HepG2 (cell line): ENCODE measurements around the gene OPRL1. TPM values are rescaled to one million over a fixed set of nuclear protein-coding genes. Genes with fewer than 3 reads are reported as not detected.

Source experiments
- ARNT ChIP-seq: fragments of 450-650 bp; IDR thresholded peaks from 2 replicates; pipeline ENCODE4 v1.6.1; 2017
- HNRNPK ChIP-seq: fragments of 200-400 bp; formaldehyde crosslinking; IDR thresholded peaks from 2 replicates; pipeline ENCODE4 v1.6.1; 2018; ENCODE audit warnings: low read length, low read depth, moderate library complexity, mild to moderate bottlenecking; ENCODE audit not compliant: poor library complexity, severe bottlenecking
- IKZF4 ChIP-seq: sonication (generic); formaldehyde crosslinking; IDR thresholded peaks from 2 replicates; pipeline ENCODE4 v1.5.1; 2020; ENCODE audit warnings: borderline replicate concordance, mild to moderate bottlenecking, low read depth, missing genetic modification reagents; ENCODE audit errors: not compliant biosample characterization
- MAFG ChIP-seq: sonication (generic); formaldehyde crosslinking; IDR thresholded peaks from 2 replicates; pipeline ENCODE4 v1.5.1; 2020; ENCODE audit warnings: mild to moderate bottlenecking, missing genetic modification reagents
- NPAS2 ChIP-seq: sonication (generic); formaldehyde crosslinking; IDR thresholded peaks from 2 replicates; pipeline ENCODE4 v1.8.0; 2022; ENCODE audit warnings: mild to moderate bottlenecking, missing genetic modification reagents, borderline replicate concordance
- NR2F6 ChIP-seq, 2 experiments: IDR thresholded peaks; 2 replicates each; pipeline ENCODE4 v1.6.1; 2016; ENCODE audit warnings: antibody characterized with exemption in 1 of 2, mild to moderate bottlenecking in 1 of 2
- RAD21 ChIP-seq: fragments of 450-650 bp; formaldehyde crosslinking; IDR thresholded peaks from 2 replicates; pipeline ENCODE4 v1.5.0; 2020; ENCODE audit warnings: mild to moderate bottlenecking
- TP53 ChIP-seq: sonication (generic); formaldehyde crosslinking; conservative IDR thresholded peaks from 2 replicates; pipeline ENCODE4 v1.4.0; 2020; ENCODE audit warnings: missing genetic modification reagents
- ZC3H4 ChIP-seq: sonication (generic); formaldehyde crosslinking; IDR thresholded peaks from 2 replicates; pipeline ENCODE4 v1.4.0; 2020; ENCODE audit warnings: missing genetic modification reagents, borderline replicate concordance
- ZFP90 ChIP-seq: sonication (generic); formaldehyde crosslinking; IDR thresholded peaks from 2 replicates; pipeline ENCODE4 v1.8.0; 2022; ENCODE audit warnings: missing genetic modification reagents, mild to moderate bottlenecking, inconsistent platforms, borderline replicate concordance
- ZNF234 ChIP-seq: sonication (generic); formaldehyde crosslinking; conservative IDR thresholded peaks from 2 replicates; pipeline ENCODE4 v1.5.1; 2020; ENCODE audit warnings: mild to moderate bottlenecking, missing genetic modification reagents
- ZNF30 ChIP-seq: sonication (generic); formaldehyde crosslinking; IDR thresholded peaks from 2 replicates; pipeline ENCODE4 v1.5.0; 2020; ENCODE audit warnings: mild to moderate bottlenecking, missing genetic modification reagents
- ZNF367 ChIP-seq: sonication (generic); formaldehyde crosslinking; IDR thresholded peaks from 2 replicates; pipeline ENCODE4 v1.4.0; 2020; ENCODE audit warnings: missing genetic modification reagents, borderline replicate concordance
- ZNF383 ChIP-seq: sonication (generic); formaldehyde crosslinking; IDR thresholded peaks from 2 replicates; pipeline ENCODE4 v1.4.0; 2020; ENCODE audit warnings: missing genetic modification reagents, mild to moderate bottlenecking, borderline replicate concordance
- ZNF7 ChIP-seq: IDR thresholded peaks from 2 replicates; pipeline ENCODE4 v1.6.1; 2016; ENCODE audit warnings: missing biosample characterization, missing genetic modification reagents
- ZNF749 ChIP-seq: sonication (generic); formaldehyde crosslinking; IDR thresholded peaks from 2 replicates; pipeline ENCODE4 v1.8.0; 2022; ENCODE audit warnings: mild to moderate bottlenecking, missing genetic modification reagents, moderate library complexity, borderline replicate concordance
- ZNF772 ChIP-seq: sonication (generic); formaldehyde crosslinking; IDR thresholded peaks from 2 replicates; pipeline ENCODE4 v1.5.0; 2020; ENCODE audit warnings: mild to moderate bottlenecking, missing genetic modification reagents
- polyA plus RNA-seq, 8 experiments: library from polyadenylated mRNA; depleted of rRNA in 3 of 8; stranded (reverse) in 7 of 8; unstranded in 1 of 8; fragments of >200 nt; fragmentation: Illumina TruSeq in 4 of 8; extraction: Trizol in 4 of 8; gene quantifications; 2 replicates each; pipeline versions ENCODE4 v1.2.1 to v1.2.3, GENCODE V29; 2011 to 2016; ENCODE audit warnings: low read depth in 4 of 8, missing spikeins in 1 of 8, mixed read lengths in 1 of 8; ENCODE audit not compliant: insufficient read depth in 1 of 8
- total RNA-seq, 5 experiments: library from RNA; depleted of rRNA; stranded (reverse); fragments of >200 nt; fragmentation: Illumina TruSeq; extraction: Trizol; gene quantifications; 2 replicates each; pipeline ENCODE4 v1.2.3, GENCODE V29; 2016; ENCODE audit warnings: low read depth in 1 of 5
- TF ChIP-seq, protein P1 (sequence below): sonication (generic); formaldehyde crosslinking; IDR thresholded peaks from 2 replicates; pipeline ENCODE4 v1.8.0; 2022; ENCODE audit warnings: mild to moderate bottlenecking, missing genetic modification reagents, moderate library complexity
- TF ChIP-seq, protein P2 (sequence below): sonication (generic); formaldehyde crosslinking; IDR thresholded peaks from 2 replicates; pipeline ENCODE4 v1.4.0; 2020; ENCODE audit warnings: missing genetic modification reagents, borderline replicate concordance
- TF ChIP-seq, protein P3 (sequence below): IDR thresholded peaks from 2 replicates; pipeline ENCODE4 v1.6.1; 2016; ENCODE audit warnings: low read depth, borderline replicate concordance
- TF ChIP-seq, protein P4 (sequence below): sonication (generic); formaldehyde crosslinking; IDR thresholded peaks from 2 replicates; pipeline ENCODE4 v1.8.0; 2022; ENCODE audit warnings: missing genetic modification reagents, mild to moderate bottlenecking, inconsistent platforms, borderline replicate concordance
- TF ChIP-seq, protein P5 (sequence below): sonication (generic); formaldehyde crosslinking; IDR thresholded peaks from 2 replicates; pipeline ENCODE4 v1.4.0; 2020; ENCODE audit warnings: missing genetic modification reagents, mild to moderate bottlenecking, borderline replicate concordance

OPRL1 gene
- total and polyA plus RNA-seq, 2 of the 13 experiments (the other 11 are each of a cell fraction or from before 2014, with no cell fraction given) = 0.35 to 0.71 TPM

DNA sequence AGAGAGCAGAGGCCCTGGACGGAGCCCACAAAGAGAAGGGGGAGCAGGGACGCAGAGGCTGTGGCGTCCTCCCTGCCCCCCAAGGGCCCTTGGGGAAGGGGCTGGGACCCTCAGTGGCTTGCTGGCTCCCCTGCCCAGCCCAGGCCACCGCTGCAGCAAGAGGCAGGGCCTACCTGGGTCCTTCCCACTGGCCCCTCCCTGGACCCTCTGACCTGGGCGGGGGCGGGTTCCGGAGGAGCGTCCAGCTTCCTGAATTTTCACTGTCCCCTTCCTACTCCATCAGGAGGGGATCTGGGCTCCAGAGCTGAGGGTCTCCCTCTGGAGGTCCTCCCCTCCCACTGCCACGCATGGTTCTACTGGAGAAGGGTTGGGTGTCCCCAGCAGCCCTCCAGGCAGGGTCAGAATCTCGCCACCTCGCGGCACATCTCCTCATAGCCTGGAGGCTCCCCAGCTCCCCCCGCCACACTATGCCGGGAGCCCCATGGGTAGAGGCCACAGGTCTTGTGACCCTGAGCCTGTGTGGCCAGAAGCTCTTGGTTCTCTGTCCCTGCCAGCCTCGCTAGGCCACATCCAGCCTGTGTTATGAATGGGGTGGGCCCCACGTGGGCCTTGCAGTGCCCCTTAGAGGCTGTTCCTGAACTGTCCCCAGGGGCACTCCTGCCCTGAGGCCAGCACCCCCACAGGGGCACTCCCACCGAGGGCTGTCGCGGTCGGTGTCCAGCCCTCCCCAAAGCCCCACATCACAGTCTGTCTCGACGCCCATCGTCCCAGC is 29.4 kb upstream of the OPRL1 start (continued):
- TF ChIP-seq ZFP90 (CRISPR knock-in tag) (peak; percentile 52), ZNF7 (CRISPR knock-in tag) (peak; percentile 7; the same call in 1 of the 2 replicates), NPAS2 (CRISPR knock-in tag) (no peak), ZNF749 (CRISPR knock-in tag) (peak; percentile 9; the same call in 1 of the 2 replicates), HNRNPK (no peak), TP53 (peak; percentile 69; the same call in 1 of the 2 replicates), ZNF367 (CRISPR knock-in tag) (peak; percentile 65; the same call in 1 of the 2 replicates), MAFG (no peak), RAD21 (CRISPR knock-in tag) (no peak; the same call in none of the 2 replicates), ARNT (no peak), ZNF30 (CRISPR knock-in tag) (0 out of 2 replicates have a peak, but pooled peaks have one; percentile 22), ZC3H4 (CRISPR knock-in tag) (0 out of 2 replicates have a peak, but pooled peaks have one; percentile 69), ZNF383 (no peak; the same call in 1 of the 2 replicates), ZNF772 (CRISPR knock-in tag) (peak; percentile 94), ZNF234 (CRISPR knock-in tag) (no peak), IKZF4 (CRISPR knock-in tag) (peak; percentile 81), NR2F6 (IDR thresholded peaks at IDR 0.05) (peak; percentile 82), NR2F6 (CRISPR knock-in tag; IDR thresholded peaks at IDR 0.05) (peak; percentile 90)
- TF ChIP-seq, protein P1, sequence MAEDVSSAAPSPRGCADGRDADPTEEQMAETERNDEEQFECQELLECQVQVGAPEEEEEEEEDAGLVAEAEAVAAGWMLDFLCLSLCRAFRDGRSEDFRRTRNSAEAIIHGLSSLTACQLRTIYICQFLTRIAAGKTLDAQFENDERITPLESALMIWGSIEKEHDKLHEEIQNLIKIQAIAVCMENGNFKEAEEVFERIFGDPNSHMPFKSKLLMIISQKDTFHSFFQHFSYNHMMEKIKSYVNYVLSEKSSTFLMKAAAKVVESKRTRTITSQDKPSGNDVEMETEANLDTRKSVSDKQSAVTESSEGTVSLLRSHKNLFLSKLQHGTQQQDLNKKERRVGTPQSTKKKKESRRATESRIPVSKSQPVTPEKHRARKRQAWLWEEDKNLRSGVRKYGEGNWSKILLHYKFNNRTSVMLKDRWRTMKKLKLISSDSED = 0 out of 2 replicates have a peak, but pooled peaks have one; percentile 18
- TF ChIP-seq, protein P2, sequence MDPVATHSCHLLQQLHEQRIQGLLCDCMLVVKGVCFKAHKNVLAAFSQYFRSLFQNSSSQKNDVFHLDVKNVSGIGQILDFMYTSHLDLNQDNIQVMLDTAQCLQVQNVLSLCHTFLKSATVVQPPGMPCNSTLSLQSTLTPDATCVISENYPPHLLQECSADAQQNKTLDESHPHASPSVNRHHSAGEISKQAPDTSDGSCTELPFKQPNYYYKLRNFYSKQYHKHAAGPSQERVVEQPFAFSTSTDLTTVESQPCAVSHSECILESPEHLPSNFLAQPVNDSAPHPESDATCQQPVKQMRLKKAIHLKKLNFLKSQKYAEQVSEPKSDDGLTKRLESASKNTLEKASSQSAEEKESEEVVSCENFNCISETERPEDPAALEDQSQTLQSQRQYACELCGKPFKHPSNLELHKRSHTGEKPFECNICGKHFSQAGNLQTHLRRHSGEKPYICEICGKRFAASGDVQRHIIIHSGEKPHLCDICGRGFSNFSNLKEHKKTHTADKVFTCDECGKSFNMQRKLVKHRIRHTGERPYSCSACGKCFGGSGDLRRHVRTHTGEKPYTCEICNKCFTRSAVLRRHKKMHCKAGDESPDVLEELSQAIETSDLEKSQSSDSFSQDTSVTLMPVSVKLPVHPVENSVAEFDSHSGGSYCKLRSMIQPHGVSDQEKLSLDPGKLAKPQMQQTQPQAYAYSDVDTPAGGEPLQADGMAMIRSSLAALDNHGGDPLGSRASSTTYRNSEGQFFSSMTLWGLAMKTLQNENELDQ = peak; percentile 54; the same call in 1 of the 2 replicates
- TF ChIP-seq, protein P3, sequence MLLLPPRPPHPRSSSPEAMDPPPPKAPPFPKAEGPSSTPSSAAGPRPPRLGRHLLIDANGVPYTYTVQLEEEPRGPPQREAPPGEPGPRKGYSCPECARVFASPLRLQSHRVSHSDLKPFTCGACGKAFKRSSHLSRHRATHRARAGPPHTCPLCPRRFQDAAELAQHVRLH (CRISPR knock-in tag) = no peak; the same call in 1 of the 2 replicates
- TF ChIP-seq, protein P4, sequence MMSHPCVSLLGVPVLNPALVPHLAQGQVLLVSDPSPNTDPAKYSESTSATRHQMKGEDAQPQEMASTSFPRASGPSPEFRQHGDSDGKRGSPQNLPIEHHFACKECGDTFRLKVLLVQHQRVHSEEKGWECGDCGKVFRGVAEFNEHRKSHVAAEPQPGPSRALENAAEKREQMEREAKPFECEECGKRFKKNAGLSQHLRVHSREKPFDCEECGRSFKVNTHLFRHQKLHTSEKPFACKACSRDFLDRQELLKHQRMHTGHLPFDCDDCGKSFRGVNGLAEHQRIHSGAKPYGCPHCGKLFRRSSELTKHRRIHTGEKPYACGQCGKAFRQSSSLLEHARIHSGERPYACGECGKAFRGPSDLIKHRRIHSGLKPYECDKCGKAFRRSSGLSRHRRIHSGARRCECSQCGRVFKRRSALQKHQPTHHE (CRISPR knock-in tag) = no peak
- TF ChIP-seq, protein P5, sequence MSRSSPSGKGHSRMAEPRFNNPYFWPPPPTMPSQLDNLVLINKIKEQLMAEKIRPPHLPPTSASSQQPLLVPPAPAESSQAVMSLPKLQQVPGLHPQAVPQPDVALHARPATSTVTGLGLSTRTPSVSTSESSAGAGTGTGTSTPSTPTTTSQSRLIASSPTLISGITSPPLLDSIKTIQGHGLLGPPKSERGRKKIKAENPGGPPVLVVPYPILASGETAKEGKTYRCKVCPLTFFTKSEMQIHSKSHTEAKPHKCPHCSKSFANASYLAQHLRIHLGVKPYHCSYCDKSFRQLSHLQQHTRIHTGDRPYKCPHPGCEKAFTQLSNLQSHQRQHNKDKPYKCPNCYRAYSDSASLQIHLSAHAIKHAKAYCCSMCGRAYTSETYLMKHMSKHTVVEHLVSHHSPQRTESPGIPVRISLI (CRISPR knock-in tag) = peak; percentile 11; the same call in 1 of the 2 replicates
